ENCODE measurements around the gene ADORA2A.
"Not testable (repeated sequence)": the region's sequence is repeated elsewhere in the genome, so short reads cannot be mapped to it uniquely, and the experiment has no call there.

ADORA2A gene

DNA sequence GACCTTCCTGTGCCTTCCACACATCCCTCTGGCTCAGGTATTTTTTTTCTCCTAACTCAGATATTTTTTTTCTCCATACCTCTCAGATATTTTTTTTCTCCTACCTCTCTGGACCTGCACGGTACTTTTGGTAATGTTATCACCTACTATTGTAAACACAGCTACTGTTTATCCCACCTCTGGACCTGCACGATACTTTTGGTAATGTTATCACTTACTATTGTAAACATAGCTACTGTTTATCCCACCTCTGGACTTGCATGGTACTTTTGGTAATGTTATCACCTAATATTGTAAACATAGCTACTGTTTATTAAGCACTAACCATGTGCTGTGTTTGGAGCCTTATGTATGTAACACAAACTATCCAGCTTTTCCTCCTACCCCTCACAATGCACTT lies 55.6 kb downstream of the ADORA2A start:
- DNase-seq (ENCODE audit: low read depth in 1 of 2, low spot score in 1 of 2), result no peak

DNA sequence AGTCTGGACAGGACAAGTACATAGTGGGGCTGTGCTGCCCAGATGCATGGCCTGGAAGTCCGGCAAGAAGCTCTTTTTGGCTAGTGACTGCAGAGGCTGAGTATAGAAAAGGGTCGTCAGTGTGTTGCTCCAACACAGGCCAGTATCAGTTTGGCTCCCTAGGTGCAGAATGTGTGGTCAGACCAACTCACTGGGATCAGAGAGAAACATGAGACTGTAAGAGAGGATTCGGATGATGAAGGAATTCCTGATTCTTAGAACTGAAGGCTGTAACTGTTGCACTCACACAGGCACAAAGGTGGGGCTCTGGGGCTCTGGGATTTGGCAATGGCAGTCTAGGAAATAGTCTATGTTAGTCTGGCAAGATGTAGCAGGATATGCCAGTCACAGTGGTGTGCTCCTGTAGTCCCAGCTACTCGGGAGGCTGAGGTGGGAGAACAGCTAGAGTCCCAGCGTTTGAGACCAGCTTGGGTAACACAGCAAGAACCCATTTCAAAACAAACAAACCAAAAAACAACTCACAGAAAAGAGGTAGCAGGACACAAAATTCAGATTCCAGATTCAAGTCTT lies 56.7 kb downstream of the ADORA2A start:
- no peak for DNase-seq (ENCODE audit: low read depth in 1 of 2, low spot score in 1 of 2)

DNA sequence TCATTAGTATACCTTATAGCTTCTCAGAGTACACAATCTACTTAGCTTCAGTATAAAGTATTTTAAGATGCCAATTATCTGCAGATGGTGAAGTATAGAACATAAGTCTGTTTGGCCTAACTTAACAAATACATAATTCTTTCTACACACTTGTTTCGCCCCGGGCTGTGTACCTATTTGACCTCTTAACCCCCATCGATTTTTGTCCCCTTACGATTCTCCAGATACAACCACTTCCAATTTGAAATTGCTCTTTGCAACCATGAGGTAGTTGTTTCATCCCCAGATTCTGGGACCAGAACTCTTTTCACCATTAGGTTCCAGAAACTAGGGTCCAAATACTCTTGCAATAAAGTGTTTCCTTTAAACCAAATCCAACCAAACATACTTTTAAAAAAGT lies 57.8 kb downstream of the ADORA2A start:
- DNase-seq (ENCODE audit: low read depth in 1 of 2, low spot score in 1 of 2), result no peak

DNA sequence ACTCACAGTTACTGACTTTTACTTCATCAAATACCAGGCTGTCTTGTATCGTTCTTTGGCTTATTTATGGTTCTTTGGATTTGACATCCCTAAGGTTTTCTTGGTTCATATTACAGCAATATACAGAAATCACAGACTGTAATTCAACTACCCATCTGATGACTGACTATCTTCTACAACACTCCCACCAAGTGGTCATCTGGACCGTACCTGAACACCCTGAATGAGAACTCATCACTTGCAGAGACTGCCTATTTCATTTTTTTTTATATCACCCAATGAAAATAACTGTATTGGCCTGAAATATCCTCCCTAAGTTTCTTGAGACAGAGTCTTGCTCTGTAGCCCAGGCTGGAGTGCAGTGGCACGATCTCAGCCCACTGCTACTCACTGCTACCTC lies 58.2 kb downstream of the ADORA2A start:
- no peak for DNase-seq (ENCODE audit: low read depth in 1 of 2, low spot score in 1 of 2)

DNA sequence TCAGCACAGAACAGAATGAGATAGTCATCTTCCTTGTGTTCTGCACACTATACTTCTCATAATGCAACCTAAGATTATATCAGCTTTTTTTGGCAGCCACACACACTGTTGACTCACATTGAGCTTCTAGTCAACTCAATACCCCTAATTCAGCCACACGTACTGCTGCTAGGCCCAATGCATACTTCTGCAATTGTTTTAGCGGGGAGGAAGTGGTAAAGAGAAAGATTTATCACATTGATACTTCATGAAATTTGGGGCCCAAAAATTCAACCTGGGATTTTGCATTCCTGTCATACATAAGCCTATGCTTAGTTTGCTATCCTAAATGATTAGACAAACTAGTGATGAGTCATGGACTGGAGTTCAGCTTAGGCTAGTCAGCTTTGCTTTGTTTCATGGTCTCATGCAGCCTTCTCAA lies 59.1 kb downstream of the ADORA2A start:
- DNase-seq (ENCODE audit: low read depth in 1 of 2, low spot score in 1 of 2), result no peak

DNA sequence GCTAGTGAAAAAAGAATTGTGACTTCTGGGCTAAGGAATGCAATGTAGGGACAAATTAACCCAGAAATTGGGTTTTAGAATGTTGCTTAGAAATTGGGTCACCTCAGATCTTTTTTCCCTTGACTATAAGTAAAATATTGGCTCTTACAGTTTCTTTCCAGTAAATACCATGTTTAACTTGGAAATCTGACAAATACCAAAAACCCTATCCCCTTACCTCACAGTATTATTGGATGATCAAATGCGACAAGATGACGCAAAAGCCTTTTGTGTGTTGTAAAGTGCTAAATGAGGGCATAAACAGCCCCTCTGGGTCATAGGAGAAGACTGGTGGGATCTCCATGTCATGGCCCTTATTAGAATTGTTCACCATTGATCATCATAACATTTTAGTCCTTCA lies 61.6 kb downstream of the ADORA2A start:
- no peak for DNase-seq (ENCODE audit: low read depth in 1 of 2, low spot score in 1 of 2)

DNA sequence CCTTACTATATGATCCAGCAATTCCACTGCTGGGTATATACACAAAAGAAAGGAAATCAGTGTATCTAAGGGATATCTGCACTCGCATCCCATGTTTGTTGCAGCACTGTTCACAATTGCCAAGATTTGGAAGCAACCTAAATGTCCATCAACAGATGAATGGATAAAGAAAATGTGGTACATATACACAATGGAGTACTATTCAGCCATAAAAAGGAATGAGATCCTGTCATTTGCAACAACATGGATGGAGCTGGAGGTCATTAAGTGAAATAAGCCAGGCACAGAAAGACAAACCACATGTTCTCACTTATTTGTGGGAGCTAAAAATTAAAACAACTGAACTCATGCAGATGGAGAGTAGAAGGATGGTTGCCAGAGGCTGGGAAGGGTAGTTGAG lies 62.0 kb downstream of the ADORA2A start:
- DNase-seq (ENCODE audit: low read depth in 1 of 2, low spot score in 1 of 2), result not testable (repeated sequence)
